HepG2 (cell line): ENCODE results near the gene ZNF442. TPM values are rescaled to one million over a fixed set of nuclear protein-coding genes. Genes with fewer than 3 reads are reported as not detected.

ENCODE experiments used
- ARID5B ChIP-seq: IDR thresholded peaks from 2 replicates; pipeline ENCODE4 v1.4.0; 2020; ENCODE audit warnings: mild to moderate bottlenecking, missing genetic modification reagents
- CBX1 ChIP-seq: IDR thresholded peaks from one replicate; pipeline ENCODE4 v1.6.1; 2016; ENCODE audit warnings: antibody characterized with exemption, low read depth
- CREBL2 ChIP-seq: sonication (generic); formaldehyde crosslinking; IDR thresholded peaks from 2 replicates; pipeline ENCODE4 v1.8.1; 2023; ENCODE audit warnings: missing genetic modification reagents, mild to moderate bottlenecking, borderline replicate concordance
- ETV6 ChIP-seq: sonication (generic); formaldehyde crosslinking; conservative IDR thresholded peaks from 2 replicates; pipeline ENCODE4 v1.4.0; 2020; ENCODE audit warnings: missing genetic modification reagents
- FOXA3 ChIP-seq: IDR thresholded peaks from 2 replicates; pipeline ENCODE4 v1.6.1; 2016; ENCODE audit warnings: missing genetic modification reagents, missing compliant biosample characterization
- FOXP1 ChIP-seq, 2 experiments: fragments of 450-650 bp in 1 of 2; IDR thresholded peaks; 2 replicates each; pipeline ENCODE4 v1.6.1; 2017 to 2018; ENCODE audit warnings: antibody characterized with exemption in 1 of 2
- HDAC2 ChIP-seq: sonication (generic); formaldehyde crosslinking; IDR thresholded peaks from 2 replicates; pipeline ENCODE4 v1.4.0; 2020; ENCODE audit warnings: missing genetic modification reagents
- KLF9 ChIP-seq: IDR thresholded peaks from 2 replicates; pipeline ENCODE4 v1.6.1; 2016; ENCODE audit warnings: low read depth
- MYC ChIP-seq: sonication (generic); formaldehyde crosslinking; IDR thresholded peaks from 2 replicates; pipeline ENCODE4 v1.9.0; 2021; ENCODE audit warnings: missing genetic modification reagents, borderline replicate concordance
- RNF2 ChIP-seq: fragments of 450-650 bp; conservative IDR thresholded peaks from 2 replicates; pipeline ENCODE4 v1.6.1; 2016; ENCODE audit warnings: low read depth
- SAFB2 ChIP-seq: sonication (generic); formaldehyde crosslinking; IDR thresholded peaks from 2 replicates; pipeline ENCODE4 v1.5.1; 2020; ENCODE audit warnings: missing genetic modification reagents, low read depth, mild to moderate bottlenecking, borderline replicate concordance
- SALL1 ChIP-seq: sonication (generic); formaldehyde crosslinking; IDR thresholded peaks from 2 replicates; pipeline ENCODE4 v1.8.0; 2022; ENCODE audit warnings: mild to moderate bottlenecking, missing genetic modification reagents
- SIN3A ChIP-seq: IDR thresholded peaks from 2 replicates; pipeline ENCODE4 v1.6.1; 2011; ENCODE audit warnings: low read depth, mild to moderate bottlenecking, control low read depth, low read length, borderline replicate concordance
- SRSF1 ChIP-seq: fragments of 200-400 bp; formaldehyde crosslinking; optimal IDR thresholded peaks from 2 replicates; pipeline ENCODE3; 2017; ENCODE audit warnings: mild to moderate bottlenecking, low read depth, low read length, moderate library complexity
- TEAD3 ChIP-seq: optimal IDR thresholded peaks from 2 replicates; pipeline ENCODE3; 2016; ENCODE audit warnings: borderline replicate concordance
- ZFP41 ChIP-seq: sonication (generic); formaldehyde crosslinking; IDR thresholded peaks from 2 replicates; pipeline ENCODE4 v1.4.0; 2020; ENCODE audit warnings: mild to moderate bottlenecking, missing genetic modification reagents, borderline replicate concordance
- ZKSCAN5 ChIP-seq: sonication (generic); formaldehyde crosslinking; IDR thresholded peaks from 2 replicates; pipeline ENCODE4 v1.5.1; 2020; ENCODE audit warnings: mild to moderate bottlenecking, missing genetic modification reagents
- ZNF101 ChIP-seq: sonication (generic); formaldehyde crosslinking; IDR thresholded peaks from 2 replicates; pipeline ENCODE4 v1.4.0; 2020; ENCODE audit warnings: mild to moderate bottlenecking, low read depth, missing genetic modification reagents, borderline replicate concordance
- ZNF329 ChIP-seq: sonication (generic); formaldehyde crosslinking; IDR thresholded peaks from 2 replicates; pipeline ENCODE4 v1.9.0; 2021; ENCODE audit warnings: low read depth, mild to moderate bottlenecking, missing genetic modification reagents
- ZNF333 ChIP-seq: sonication (generic); formaldehyde crosslinking; IDR thresholded peaks from 2 replicates; pipeline ENCODE4 v1.4.0; 2020; ENCODE audit warnings: mild to moderate bottlenecking, missing genetic modification reagents, borderline replicate concordance
- ZNF577 ChIP-seq: sonication (generic); formaldehyde crosslinking; IDR thresholded peaks from 2 replicates; pipeline ENCODE4 v1.4.0; 2020; ENCODE audit warnings: mild to moderate bottlenecking, low read depth, missing genetic modification reagents, borderline replicate concordance
- ZNF605 ChIP-seq: sonication (generic); formaldehyde crosslinking; IDR thresholded peaks from 2 replicates; pipeline ENCODE4 v1.8.0; 2022; ENCODE audit warnings: mild to moderate bottlenecking, missing genetic modification reagents
- ZNF749 ChIP-seq: sonication (generic); formaldehyde crosslinking; IDR thresholded peaks from 2 replicates; pipeline ENCODE4 v1.8.0; 2022; ENCODE audit warnings: mild to moderate bottlenecking, missing genetic modification reagents, moderate library complexity, borderline replicate concordance
- ZNF776 ChIP-seq: sonication (generic); formaldehyde crosslinking; IDR thresholded peaks from 2 replicates; pipeline ENCODE4 v1.4.0; 2020; ENCODE audit warnings: mild to moderate bottlenecking, missing genetic modification reagents
- ZNF784 ChIP-seq: sonication (generic); formaldehyde crosslinking; IDR thresholded peaks from 2 replicates; pipeline ENCODE4 v1.5.1; 2020; ENCODE audit warnings: missing genetic modification reagents, mild to moderate bottlenecking, borderline replicate concordance
- ZSCAN20 ChIP-seq: sonication (generic); formaldehyde crosslinking; IDR thresholded peaks from 2 replicates; pipeline ENCODE4 v1.4.0; 2020; ENCODE audit warnings: missing genetic modification reagents, mild to moderate bottlenecking, borderline replicate concordance
- polyA plus RNA-seq, 8 experiments: library from polyadenylated mRNA; depleted of rRNA in 3 of 8; stranded (reverse) in 7 of 8; unstranded in 1 of 8; fragments of >200 nt; fragmentation: Illumina TruSeq in 4 of 8; extraction: Trizol in 4 of 8; gene quantifications; 2 replicates each; pipeline versions ENCODE4 v1.2.1 to v1.2.3, GENCODE V29; 2011 to 2016; ENCODE audit warnings: low read depth in 4 of 8, missing spikeins in 1 of 8, mixed read lengths in 1 of 8; ENCODE audit not compliant: insufficient read depth in 1 of 8
- total RNA-seq, 5 experiments: library from RNA; depleted of rRNA; stranded (reverse); fragments of >200 nt; fragmentation: Illumina TruSeq; extraction: Trizol; gene quantifications; 2 replicates each; pipeline ENCODE4 v1.2.3, GENCODE V29; 2016; ENCODE audit warnings: low read depth in 1 of 5

The ZNF442 gene
- total and polyA plus RNA-seq, 2 of the 13 experiments (the other 11 are each of a cell fraction or from before 2014, with no cell fraction given), result 1.0 to 6.0 TPM

GRCh38 chr19:12325690-12326089, 39.8 kb downstream of the ZNF442 start (continued):
- TF ChIP-seq ARID5B (CRISPR knock-in tag) (peak; percentile 77), SIN3A (no peak), ZNF605 (no peak), CBX1 (no peak), TEAD3 (CRISPR knock-in tag) (no peak), ETV6 (CRISPR knock-in tag) (no peak), ZNF749 (CRISPR knock-in tag) (no peak), ZFP41 (CRISPR knock-in tag) (no peak), ZNF776 (CRISPR knock-in tag) (no peak), FOXA3 (CRISPR knock-in tag) (peak; percentile 87), ZNF784 (CRISPR knock-in tag) (no peak), FOXP1 (IDR thresholded peaks at IDR 0.05) (peak; percentile 24; the same call in 1 of the 2 replicates), FOXP1 (CRISPR knock-in tag; IDR thresholded peaks at IDR 0.05) (peak; percentile 85), ZNF101 (CRISPR knock-in tag) (no peak), HDAC2 (CRISPR knock-in tag) (peak; percentile 75), ZNF329 (CRISPR knock-in tag) (no peak), KLF9 (CRISPR knock-in tag) (no peak), SRSF1 (no peak), MYC (CRISPR knock-in tag) (no peak), ZNF333 (CRISPR knock-in tag) (no peak), ZSCAN20 (no peak), RNF2 (no peak), ZKSCAN5 (CRISPR knock-in tag) (no peak), ZNF577 (CRISPR knock-in tag) (no peak), SALL1 (CRISPR knock-in tag) (no peak), SAFB2 (CRISPR knock-in tag) (no peak), CREBL2 (CRISPR knock-in tag) (no peak)
